GM12865 (cell line): ENCODE results near the gene VPS25.

ENCODE experiments used
- DNase-seq: peaks from one replicate; pipeline ENCODE4 v3.0.0; 2010; ENCODE audit warnings: low read depth
- H3K4me3 ChIP-seq: 2 replicates; pipeline ENCODE4 v1.5.1; 2011; ENCODE audit warnings: mild to moderate bottlenecking, low read depth, low read length, control low read depth
- CTCF ChIP-seq: IDR thresholded peaks from 2 replicates; pipeline ENCODE4 v1.5.1; 2011; ENCODE audit warnings: low read length, control low read depth, low read depth, inconsistent platforms; ENCODE audit not compliant: insufficient read depth; ENCODE audit errors: missing control alignments

The VPS25 gene

GRCh38 chr17:42827472-42827871, 54.2 kb downstream of the VPS25 start:
- no peak for TF ChIP-seq CTCF
- no peak overlapping the region for H3K4me3 ChIP-seq
- no peak for DNase-seq
